ENCODE measurements around the gene CA12. TPM values are rescaled to one million over a fixed set of nuclear protein-coding genes. Genes with fewer than 3 reads are reported as not detected.

CA12 gene
- total RNA-seq, 1 donor from 2014 or later: 20.5 TPM

GRCh38 chr15:63308947-63309346 is 72.7 kb downstream of the CA12 start:
- DNase-seq (ENCODE audit: low spot score): no peak

- DNase-seq (ENCODE audit: low spot score): no peak
These were observed 73.2 kb downstream of the CA12 start for GRCh38 chr15:63308491-63308890.

GRCh38 chr15:63306492-63307073 is 75.1 kb downstream of the CA12 start:
- peak; percentile 47 for DNase-seq (ENCODE audit: low spot score)

- no peak for DNase-seq (ENCODE audit: low spot score)
These were observed 76.4 kb downstream of the CA12 start for GRCh38 chr15:63305260-63305659.

- no peak for DNase-seq (ENCODE audit: low spot score)
These were observed 80.6 kb downstream of the CA12 start for GRCh38 chr15:63301088-63301487.

GRCh38 chr15:63299943-63300575 is 81.6 kb downstream of the CA12 start:
- no peak for DNase-seq (ENCODE audit: low spot score)

- DNase-seq (ENCODE audit: low spot score): peak; percentile 46
These were observed 85.5 kb downstream of the CA12 start for GRCh38 chr15:63296195-63296594.

- no peak for DNase-seq (ENCODE audit: low spot score)
These were observed 86.3 kb downstream of the CA12 start for GRCh38 chr15:63295341-63295740.

GRCh38 chr15:63294359-63294758 is 87.3 kb downstream of the CA12 start:
- no peak for DNase-seq (ENCODE audit: low spot score)

- DNase-seq (ENCODE audit: low spot score): no peak
These were observed 88.9 kb downstream of the CA12 start for GRCh38 chr15:63292771-63293170.

- DNase-seq (ENCODE audit: low spot score): no peak
These were observed 89.4 kb downstream of the CA12 start for GRCh38 chr15:63292241-63292640.

GRCh38 chr15:63291507-63291906 is 90.1 kb downstream of the CA12 start:
- no peak for DNase-seq (ENCODE audit: low spot score)

- no peak for DNase-seq (ENCODE audit: low spot score)
These were observed 92.8 kb downstream of the CA12 start for GRCh38 chr15:63288778-63289378.

- DNase-seq (ENCODE audit: low spot score): no peak
These were observed 93.3 kb downstream of the CA12 start for GRCh38 chr15:63288342-63288741.

GRCh38 chr15:63287109-63287508 is 94.5 kb downstream of the CA12 start:
- no peak for DNase-seq (ENCODE audit: low spot score)

GRCh38 chr15:63284335-63284734 is 97.3 kb downstream of the CA12 start:
- no peak for DNase-seq (ENCODE audit: low spot score)

- no peak for DNase-seq (ENCODE audit: low spot score)
These were observed 98.5 kb downstream of the CA12 start for GRCh38 chr15:63283126-63283525.

- no peak for DNase-seq (ENCODE audit: low spot score)
These were observed 103.7 kb downstream of the CA12 start for GRCh38 chr15:63277893-63278456.

- DNase-seq (ENCODE audit: low spot score): peak; percentile 78
These were observed 104.4 kb downstream of the CA12 start, which contains the start of gene APH1B for GRCh38 chr15:63277038-63277892. Gene APH1B (plus strand): TSS chr15:63277605. CDS start chr15:63277624, 19 bp downstream.

- no peak for DNase-seq (ENCODE audit: low spot score)
These were observed 105.2 kb downstream of the CA12 start for GRCh38 chr15:63276342-63277037.

- DNase-seq (ENCODE audit: low spot score): no peak
These were observed 107.2 kb downstream of the CA12 start for GRCh38 chr15:63274427-63274826.

Measured in mucosa of gallbladder (tissue), 1 donor.